Measurements from ENCODE around the gene ITGA3. TPM values are rescaled to one million over a fixed set of nuclear protein-coding genes. Genes with fewer than 3 reads are reported as not detected.

The ITGA3 gene
- total RNA-seq, 1 experiment from 2014 or later = 2.9 TPM

DNA sequence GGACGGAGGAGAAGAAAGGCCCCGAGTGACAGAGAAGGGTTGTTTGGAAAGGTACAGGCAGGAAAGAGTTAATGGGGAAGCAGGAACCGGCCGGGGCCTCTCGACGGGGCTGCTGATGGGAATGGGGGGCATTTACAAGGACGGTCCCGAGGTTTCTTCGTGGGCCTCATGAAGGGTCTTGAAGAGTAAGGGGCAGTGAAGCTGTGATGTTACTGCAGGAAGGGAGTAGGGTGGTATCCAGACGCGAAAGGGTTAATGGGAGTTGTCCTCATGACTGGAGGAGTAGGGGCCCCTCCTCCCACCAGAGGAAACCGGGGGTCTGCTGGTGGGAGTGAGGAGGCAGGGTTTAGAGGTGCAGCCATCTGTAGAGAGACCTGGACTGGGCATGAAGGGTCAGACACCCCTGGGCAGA, 39.7 kb downstream of the ITGA3 start:
- DNase-seq = peak in 1 of 2 experiments; percentile 42
- Histone ChIP-seq H3K27ac (peak overlapping the region; percentile 15; the same call in 1 of the 2 replicates), H3K9me3 (replicated peaks) (no peaks in the 10 kb centered on the region), H3K4me3 (peak overlapping the region; percentile 68), H3K27me3 (no peaks in the 10 kb centered on the region; the same call in 1 of the 2 replicates), H3K36me3 (no peaks in the 10 kb centered on the region), H3K4me1 (peaks cover 2% of the 10 kb centered on the region; the same call in 1 of the 2 replicates)

DNA sequence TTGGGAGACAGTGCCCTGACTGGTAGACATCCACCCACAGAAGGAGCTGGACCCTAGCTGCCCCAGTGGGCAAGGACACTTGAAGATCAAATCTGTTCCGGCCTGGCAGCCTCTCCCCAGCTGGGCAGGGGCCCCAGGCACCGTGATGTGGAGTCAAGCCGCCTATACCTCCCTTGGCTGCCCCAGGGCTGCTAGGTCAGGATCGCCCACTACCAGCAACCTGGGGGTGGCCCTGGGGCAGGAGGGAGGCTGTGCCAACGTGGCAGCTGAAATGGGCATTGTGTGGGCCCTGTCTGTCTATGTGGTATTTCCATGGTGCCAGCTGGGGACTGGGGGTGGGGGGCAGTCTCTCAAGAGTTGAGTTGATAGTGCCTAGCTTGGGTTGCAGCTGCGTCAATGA, 40.2 kb downstream of the ITGA3 start:
- Histone ChIP-seq H3K36me3 (no peaks in the 10 kb centered on the region), H3K4me3 (peak overlapping the region; percentile 68), H3K27ac (no peak overlapping the region), H3K27me3 (no peaks in the 10 kb centered on the region; the same call in 1 of the 2 replicates), H3K9me3 (replicated peaks) (no peaks in the 10 kb centered on the region), H3K4me1 (peaks cover 2% of the 10 kb centered on the region; the same call in 1 of the 2 replicates)
- DNase-seq = no peak

DNA sequence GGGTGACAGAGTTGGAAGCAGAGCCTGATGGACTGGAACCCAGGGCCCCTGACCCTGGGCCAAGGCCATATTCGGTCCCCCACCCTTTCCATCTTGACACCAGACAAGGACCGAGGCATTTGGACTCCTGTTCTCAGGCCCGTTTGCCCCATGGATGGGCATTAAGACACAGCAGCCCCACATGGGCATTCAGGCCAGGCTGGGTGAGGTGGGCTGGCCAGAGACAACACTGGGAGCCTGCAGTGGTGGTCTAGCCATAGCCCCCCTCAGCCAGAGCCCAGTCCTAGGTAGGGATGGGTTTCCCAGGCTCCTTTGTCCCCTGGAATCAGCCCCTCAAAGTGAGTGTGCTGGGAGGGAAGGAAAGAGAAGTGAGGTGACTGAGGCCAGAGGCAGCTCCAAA, 40.8 kb downstream of the ITGA3 start:
- Histone ChIP-seq H3K4me3 (no peak overlapping the region), H3K9me3 (replicated peaks) (no peaks in the 10 kb centered on the region), H3K4me1 (peaks cover 4% of the 10 kb centered on the region; the same call in 1 of the 2 replicates), H3K27ac (no peak overlapping the region), H3K36me3 (no peaks in the 10 kb centered on the region), H3K27me3 (no peaks in the 10 kb centered on the region; the same call in 1 of the 2 replicates)
- no peak for DNase-seq

DNA sequence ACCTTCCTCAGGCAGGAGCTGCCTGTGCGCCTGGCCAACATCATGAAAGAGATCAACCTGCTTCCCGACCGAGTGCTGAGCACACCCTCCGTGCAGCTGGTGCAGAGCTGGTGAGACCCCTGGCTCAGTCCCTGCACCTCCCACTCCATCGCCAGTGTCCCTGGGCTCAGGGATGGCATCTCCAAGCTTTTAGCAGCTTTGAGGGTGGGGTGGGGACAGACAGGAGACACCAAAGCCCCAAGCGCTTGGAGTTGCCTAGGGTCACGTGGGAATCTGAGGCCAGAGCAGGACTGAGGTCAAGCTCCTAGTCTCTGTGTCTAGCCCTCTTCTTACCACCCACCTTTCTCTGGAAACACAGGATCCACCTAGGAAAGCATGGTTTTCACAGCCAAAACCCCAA, 41.5 kb downstream of the ITGA3 start:
- H3K36me3 ChIP-seq = no peaks in the 10 kb centered on the region
- H3K4me1 ChIP-seq = peaks cover 11% of the 10 kb centered on the region
- no peaks in the 10 kb centered on the region for H3K9me3 ChIP-seq (replicated peaks)
- H3K4me3 ChIP-seq = no peak overlapping the region
- H3K27me3 ChIP-seq = no peaks in the 10 kb centered on the region; the same call in 1 of the 2 replicates
- H3K27ac ChIP-seq = no peak overlapping the region
- DNase-seq = no peak

DNA sequence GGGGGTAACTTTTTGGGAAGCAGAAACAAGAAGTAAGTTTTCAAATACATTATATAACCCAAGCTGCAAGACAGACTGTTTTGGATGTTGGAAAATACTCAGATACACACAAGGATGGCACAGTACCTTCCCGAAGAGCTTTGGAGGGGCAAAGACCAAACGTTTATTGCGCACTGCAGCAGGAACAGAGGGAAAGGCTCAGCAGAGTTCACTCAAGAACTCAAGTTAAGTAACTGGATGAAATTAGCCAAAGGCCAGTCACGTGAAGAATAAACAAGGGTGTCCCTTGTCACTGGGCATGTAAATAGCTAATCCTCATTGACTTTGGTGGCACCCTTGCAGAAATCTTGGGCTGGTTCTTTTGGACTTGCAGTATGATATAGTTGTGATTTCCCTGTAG, 42.0 kb downstream of the ITGA3 start:
- Histone ChIP-seq H3K27me3 (no peaks in the 10 kb centered on the region; the same call in 1 of the 2 replicates), H3K36me3 (no peaks in the 10 kb centered on the region), H3K9me3 (replicated peaks) (no peaks in the 10 kb centered on the region), H3K27ac (no peak overlapping the region), H3K4me3 (no peak overlapping the region), H3K4me1 (peaks cover 15% of the 10 kb centered on the region)
- DNase-seq = no peak

DNA sequence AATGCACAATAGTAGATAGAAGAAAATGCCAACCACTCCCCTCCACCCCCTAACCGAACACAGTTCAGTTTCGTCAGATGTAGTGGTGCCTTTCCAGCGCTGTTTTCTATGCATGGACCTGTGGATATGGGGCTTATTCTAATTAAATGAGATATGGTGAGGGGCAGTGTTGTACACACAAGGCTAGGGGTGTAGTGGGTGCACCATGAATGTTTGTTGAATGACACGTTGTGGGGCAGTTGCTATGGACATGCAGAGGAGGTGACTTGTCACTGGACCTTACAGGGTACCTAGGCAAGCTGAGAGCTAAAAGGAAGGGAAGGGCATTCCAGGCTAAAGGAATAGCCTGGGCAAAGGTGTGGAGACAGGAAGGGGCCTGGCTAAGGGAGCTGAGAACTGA, 42.7 kb downstream of the ITGA3 start:
- H3K27ac ChIP-seq = no peak overlapping the region
- H3K36me3 ChIP-seq = no peaks in the 10 kb centered on the region
- no peak overlapping the region for H3K4me3 ChIP-seq
- H3K4me1 ChIP-seq = peaks cover 15% of the 10 kb centered on the region
- no peaks in the 10 kb centered on the region; the same call in 1 of the 2 replicates for H3K27me3 ChIP-seq
- no peak for DNase-seq
- H3K9me3 ChIP-seq (replicated peaks) = no peaks in the 10 kb centered on the region

DNA sequence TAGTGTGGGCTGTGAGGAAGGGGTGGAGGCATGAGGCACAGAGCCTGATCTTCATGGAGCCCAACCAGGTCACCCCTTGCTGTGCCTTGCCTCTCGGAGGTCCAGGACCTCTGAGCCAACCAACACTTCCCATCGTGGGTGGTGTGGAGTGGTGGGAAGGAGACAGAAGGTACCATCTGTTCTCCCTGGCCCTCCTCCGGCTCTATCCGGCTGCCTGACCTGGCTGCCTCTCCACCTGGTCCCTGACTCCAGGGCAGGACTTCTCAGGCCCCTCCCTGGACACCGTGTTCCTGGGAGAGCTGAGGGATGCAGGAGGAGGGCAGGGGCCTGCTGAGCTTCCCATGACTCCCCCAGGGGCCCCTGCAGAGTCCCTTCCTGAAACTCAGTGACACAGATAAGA, 43.1 kb downstream of the ITGA3 start:
- peaks cover 15% of the 10 kb centered on the region for H3K4me1 ChIP-seq
- H3K36me3 ChIP-seq = no peaks in the 10 kb centered on the region
- no peaks in the 10 kb centered on the region for H3K27me3 ChIP-seq
- no peak overlapping the region for H3K4me3 ChIP-seq
- no peak for DNase-seq
- no peaks in the 10 kb centered on the region for H3K9me3 ChIP-seq (replicated peaks)
- H3K27ac ChIP-seq = no peak overlapping the region

DNA sequence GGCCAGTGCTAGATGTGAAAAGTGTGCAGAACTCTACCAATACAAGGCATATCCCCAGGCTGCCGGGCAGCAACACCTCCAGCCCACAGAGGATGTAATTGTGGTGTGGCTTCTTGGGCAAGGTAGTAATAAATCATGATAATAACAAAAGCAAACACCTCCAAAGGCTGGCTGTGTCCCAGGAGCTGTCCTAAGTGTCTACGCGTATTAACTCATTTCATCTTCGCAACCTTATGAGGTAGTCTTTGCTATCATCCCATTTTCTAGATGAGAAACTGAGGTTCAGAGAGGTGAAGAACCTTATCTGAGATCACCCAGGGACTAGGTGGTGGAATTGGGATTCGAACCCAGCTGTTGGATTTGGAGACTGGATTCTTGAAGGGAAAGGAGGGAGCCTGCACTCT, 44.6 kb downstream of the ITGA3 start:
- peaks cover 13% of the 10 kb centered on the region for H3K4me1 ChIP-seq
- H3K27ac ChIP-seq = no peak overlapping the region
- H3K36me3 ChIP-seq = no peaks in the 10 kb centered on the region

DNA sequence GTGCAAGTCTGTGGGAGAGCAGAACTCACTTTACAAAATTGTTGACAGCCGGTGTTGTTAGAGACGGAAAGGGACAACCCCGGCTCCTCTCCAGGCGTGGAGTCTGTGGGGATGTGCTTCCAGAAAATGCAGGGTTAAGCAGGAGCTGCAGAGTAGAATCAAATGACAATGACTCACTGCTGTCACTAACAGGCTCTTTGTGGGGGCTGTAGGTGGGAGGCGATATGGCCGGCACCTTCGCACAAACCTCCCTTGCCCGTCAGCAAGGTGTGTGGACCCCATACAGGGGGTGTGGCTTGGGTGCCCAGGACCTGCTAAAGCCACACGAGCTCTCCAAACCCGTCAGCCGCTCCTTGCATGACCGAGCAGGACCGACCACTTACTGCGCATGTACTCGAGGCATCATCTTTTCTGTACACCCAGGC, 45.0 kb downstream of the ITGA3 start:
- Histone ChIP-seq H3K36me3 (no peaks in the 10 kb centered on the region), H3K4me3 (peak overlapping the region; percentile 31), H3K27ac (no peak overlapping the region), H3K27me3 (no peaks in the 10 kb centered on the region), H3K9me3 (replicated peaks) (no peaks in the 10 kb centered on the region), H3K4me1 (peaks cover 13% of the 10 kb centered on the region)
- DNase-seq = peak in 1 of 2 experiments; percentile 31

More for the DNA sequence above, 44.6 kb downstream of the ITGA3 start:
- DNase-seq = no peak
- Histone ChIP-seq H3K27me3 (no peaks in the 10 kb centered on the region), H3K9me3 (replicated peaks) (no peaks in the 10 kb centered on the region), H3K4me3 (no peak overlapping the region)

DNA sequence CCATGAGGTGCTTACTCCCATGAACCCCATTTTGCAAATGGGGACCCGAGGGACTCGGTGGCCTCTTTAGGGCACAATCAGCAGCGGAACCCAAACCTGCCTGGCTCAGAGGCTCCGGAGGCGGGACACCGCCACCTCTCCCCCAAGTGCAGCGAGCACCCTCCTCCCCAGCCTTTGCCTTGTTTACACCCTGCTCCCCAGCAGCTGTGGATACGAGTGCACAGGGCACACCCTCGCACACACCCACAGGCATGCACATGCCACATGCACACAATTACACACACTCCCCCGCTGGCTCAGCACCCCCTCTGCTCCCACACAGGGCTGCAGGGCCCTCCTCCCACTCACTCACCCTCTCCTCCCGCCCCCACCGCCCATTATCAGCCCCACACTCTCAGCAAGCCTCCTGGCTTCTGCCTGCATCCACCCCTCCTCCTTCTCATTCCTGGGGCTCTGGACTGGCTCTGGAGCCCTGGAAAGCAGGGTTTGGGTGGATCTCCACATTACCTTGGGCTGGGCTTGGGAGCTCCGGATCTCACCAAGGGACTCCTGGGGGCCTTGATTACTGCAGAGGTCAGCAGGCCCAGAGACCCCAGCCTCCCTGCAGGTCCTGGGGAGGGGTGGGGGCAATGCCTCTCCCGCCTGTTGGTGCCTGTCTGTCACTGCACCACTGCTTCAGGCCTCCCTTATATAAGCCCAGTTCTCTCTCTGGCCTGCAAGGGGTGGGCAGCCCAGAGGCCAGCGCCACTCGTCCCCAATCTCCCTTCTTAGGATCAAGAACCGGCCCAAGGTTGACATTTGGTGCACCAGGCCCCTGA, 45.6 kb downstream of the ITGA3 start:
- peak; percentile 34 to 44 for DNase-seq
- Histone ChIP-seq H3K4me3 (peak overlapping the region; percentile 31), H3K4me1 (peaks cover 13% of the 10 kb centered on the region), H3K36me3 (no peaks in the 10 kb centered on the region), H3K9me3 (replicated peaks) (no peaks in the 10 kb centered on the region), H3K27ac (peak overlapping the region; percentile 21; the same call in 1 of the 2 replicates), H3K27me3 (no peaks in the 10 kb centered on the region)

DNA sequence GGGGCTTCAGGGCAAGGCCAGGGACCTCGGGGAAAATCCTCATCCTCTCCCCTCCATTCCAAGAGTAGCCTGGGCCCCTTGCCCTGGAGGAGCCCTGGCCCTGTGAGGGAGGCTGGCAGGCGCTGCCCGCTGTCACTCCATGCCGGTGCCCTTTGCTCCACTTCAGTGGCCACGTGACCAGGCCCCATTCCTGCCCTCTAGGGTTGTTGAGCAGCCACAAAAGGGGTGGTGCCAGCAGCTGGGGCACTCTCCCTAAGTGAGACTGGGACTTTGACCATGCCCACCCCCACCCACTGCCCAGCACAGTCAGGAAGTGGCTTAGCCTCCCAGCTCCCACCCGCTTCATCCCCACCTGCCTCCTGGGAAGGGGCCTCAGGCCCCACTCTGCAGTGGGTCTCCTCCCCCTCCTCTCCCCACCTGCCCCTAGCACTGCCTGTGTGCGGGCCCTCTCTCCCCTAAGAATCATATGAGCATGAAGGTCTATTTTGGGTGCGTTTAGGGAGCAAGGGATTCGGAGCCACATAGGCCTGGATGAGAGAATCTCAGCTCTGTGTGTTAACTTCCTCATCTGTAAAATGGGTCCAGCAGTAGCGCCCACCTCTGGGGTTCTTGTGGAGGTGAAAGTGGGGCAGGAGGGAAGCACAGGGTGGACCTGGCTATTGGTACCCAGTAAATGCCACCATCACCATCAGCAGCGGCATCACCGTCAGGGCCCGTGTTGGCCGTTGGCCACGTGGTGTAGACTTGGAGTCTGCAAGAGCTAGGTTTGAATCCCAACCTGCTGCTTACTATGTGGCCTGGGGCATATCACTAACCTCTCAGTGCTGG, 46.5 kb downstream of the ITGA3 start:
- DNase-seq = peak; percentile 44 to 45
- H3K4me3 ChIP-seq = no peak overlapping the region; the same call in 1 of the 2 replicates
- no peaks in the 10 kb centered on the region for H3K9me3 ChIP-seq (replicated peaks)
- peaks cover 13% of the 10 kb centered on the region for H3K4me1 ChIP-seq
- H3K27ac ChIP-seq = peak overlapping the region; percentile 21; the same call in 1 of the 2 replicates
- no peaks in the 10 kb centered on the region for H3K27me3 ChIP-seq
- H3K36me3 ChIP-seq = no peaks in the 10 kb centered on the region

DNA sequence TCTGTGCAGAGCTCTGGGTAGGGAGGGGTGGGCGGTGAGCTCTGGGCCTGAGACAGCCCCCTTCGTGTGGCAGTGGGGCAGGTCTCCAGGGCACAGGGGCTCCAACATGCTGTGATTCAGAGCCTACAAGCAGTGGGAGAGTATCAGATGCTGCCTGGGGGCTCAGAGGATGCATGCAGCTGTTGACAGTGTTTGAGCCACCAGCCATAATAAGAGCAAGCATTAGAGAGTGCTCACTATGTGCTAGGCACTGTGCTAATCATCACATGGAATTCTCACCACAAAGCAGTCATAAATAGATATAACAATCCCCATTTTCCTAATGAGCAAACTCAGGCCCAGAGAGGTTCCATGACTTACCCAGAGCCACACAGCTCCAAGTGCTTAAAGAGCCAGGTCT, 47.3 kb downstream of the ITGA3 start:
- Histone ChIP-seq H3K36me3 (no peaks in the 10 kb centered on the region), H3K4me3 (no peak overlapping the region), H3K9me3 (replicated peaks) (no peaks in the 10 kb centered on the region), H3K27ac (no peak overlapping the region), H3K27me3 (no peaks in the 10 kb centered on the region), H3K4me1 (peaks cover 13% of the 10 kb centered on the region)
- peak in 1 of 2 experiments; percentile 19 for DNase-seq

DNA sequence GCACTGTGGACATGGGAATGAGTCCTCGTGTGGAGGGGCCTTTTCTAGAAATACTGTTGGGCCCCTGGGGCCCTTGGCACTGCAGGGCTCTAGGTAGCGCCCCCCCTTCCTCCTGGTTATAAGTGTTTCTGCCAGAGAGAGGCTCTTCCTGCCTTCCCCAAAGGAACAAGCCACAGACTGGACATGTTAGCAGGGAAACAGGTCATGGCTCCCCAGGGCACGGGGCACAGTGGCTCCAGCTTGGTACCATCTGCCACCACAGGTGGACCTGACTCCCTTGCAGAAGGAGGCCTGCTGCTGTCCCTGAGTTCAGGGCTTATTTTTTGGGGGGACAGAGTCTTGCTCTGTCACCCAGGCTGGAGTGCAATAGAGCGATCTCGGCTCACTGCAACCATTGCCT, 48.0 kb downstream of the ITGA3 start:
- DNase-seq = no peak
- no peaks in the 10 kb centered on the region for H3K9me3 ChIP-seq (replicated peaks)
- H3K27ac ChIP-seq = no peak overlapping the region
- no peaks in the 10 kb centered on the region for H3K36me3 ChIP-seq
- no peaks in the 10 kb centered on the region for H3K27me3 ChIP-seq
- no peak overlapping the region for H3K4me3 ChIP-seq
- H3K4me1 ChIP-seq = peaks cover 13% of the 10 kb centered on the region

DNA sequence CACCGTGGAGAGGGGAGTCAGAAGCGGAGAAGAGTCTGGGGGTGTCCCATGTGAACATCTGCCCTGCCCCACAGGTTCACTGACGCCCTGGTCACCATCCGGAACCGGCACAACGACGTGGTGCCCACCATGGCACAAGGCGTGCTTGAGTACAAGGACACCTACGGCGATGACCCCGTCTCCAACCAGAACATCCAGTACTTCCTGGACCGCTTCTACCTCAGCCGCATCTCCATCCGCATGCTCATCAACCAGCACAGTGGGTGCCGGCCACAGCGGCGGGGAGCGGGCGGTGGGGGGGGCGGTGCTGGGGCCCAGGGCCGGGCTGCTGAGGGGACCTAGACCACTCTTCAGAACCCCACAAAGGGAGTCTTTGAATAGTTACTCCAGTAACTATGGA, 49.9 kb downstream of the ITGA3 start:
- Histone ChIP-seq H3K27me3 (no peaks in the 10 kb centered on the region), H3K27ac (no peak overlapping the region), H3K9me3 (replicated peaks) (no peaks in the 10 kb centered on the region), H3K4me3 (no peak overlapping the region), H3K36me3 (no peaks in the 10 kb centered on the region), H3K4me1 (peaks cover 13% of the 10 kb centered on the region)
- no peak for DNase-seq
